Lung (tissue), 12 donors: ENCODE measurements around the gene CBLC. TPM values are rescaled to one million over a fixed set of nuclear protein-coding genes. Genes with fewer than 3 reads are reported as not detected.

ENCODE experiments used
- ATAC-seq: fragments of 200-7000 bp; cut with Tn5 transposase; one replicate; pipeline ENCODE4 v1.9.1; 2020; ENCODE audit warnings: moderate number of reproducible peaks; ENCODE audit not compliant: insufficient read depth, low FRiP score
- DNase-seq, 3 donors: peaks; one replicate each; pipeline ENCODE4 v3.0.0-alpha.2; 2013 to 2017
- H3K27ac ChIP-seq, 2 donors: one replicate each; pipeline ENCODE4 v1.5.1; 2013; ENCODE audit warnings: mild to moderate bottlenecking in 2 of 2, moderate library complexity in 2 of 2, control low read depth in 1 of 2, inconsistent platforms in 1 of 2, low read depth in 1 of 2, low read length in 1 of 2
- H3K27me3 ChIP-seq, 3 donors: one replicate each; pipeline ENCODE4 v1.5.1; 2013; ENCODE audit warnings: low read length in 2 of 3; ENCODE audit not compliant: control insufficient read depth in 3 of 3, insufficient read depth in 3 of 3
- H3K36me3 ChIP-seq, 4 donors: one replicate each; pipeline ENCODE4 v1.5.1; 2013; ENCODE audit warnings: low read length in 4 of 4, mild to moderate bottlenecking in 1 of 4, moderate library complexity in 1 of 4; ENCODE audit not compliant: control insufficient read depth in 4 of 4, insufficient read depth in 4 of 4
- H3K4me1 ChIP-seq, 5 donors: one replicate each; pipeline ENCODE4 v1.5.1; 2013; ENCODE audit warnings: low read length in 5 of 5, mild to moderate bottlenecking in 2 of 5, moderate library complexity in 1 of 5; ENCODE audit not compliant: control insufficient read depth in 5 of 5, insufficient read depth in 5 of 5
- H3K4me3 ChIP-seq: one replicate; pipeline ENCODE4 v1.5.1; 2013; ENCODE audit warnings: mild to moderate bottlenecking, control low read depth, moderate library complexity
- H3K9ac ChIP-seq, 2 donors: one replicate each; pipeline ENCODE4 v1.5.1; 2013; ENCODE audit warnings: low read length in 2 of 2, control low read depth in 1 of 2; ENCODE audit not compliant: insufficient read depth in 1 of 2
- H3K9me3 ChIP-seq, 4 donors: one replicate each; pipeline ENCODE4 v1.5.1; 2013; ENCODE audit warnings: low read length in 3 of 4, mild to moderate bottlenecking in 1 of 4, moderate library complexity in 1 of 4; ENCODE audit not compliant: control insufficient read depth in 4 of 4, insufficient read depth in 3 of 4
- WGBS, 2 donors: extraction: QIAGEN DNeasy Blood & Tissue Kit; methylation state at CpG; one replicate each; pipeline ENCODE4 v1.1.7; 2013; 5-methylcytosine and 5-hydroxymethylcytosine counted together
- polyA plus RNA-seq, 2 donors: library from polyadenylated mRNA; stranded (reverse); fragments of 200-250 nt; gene quantifications; one replicate each; pipeline ENCODE4 v1.2.1, GENCODE V29; 2013
- total RNA-seq, 2 donors: library from RNA; depleted of rRNA in 1 of 2; stranded (reverse); fragments of >200 nt in 1 of 2; gene quantifications; one replicate each; pipeline ENCODE4 v1.2.1, GENCODE V29; 2014 to 2021
- TF ChIP-seq, protein P1 (sequence below): IDR thresholded peaks from 2 replicates; pipeline ENCODE4 v1.5.1; 2012; ENCODE audit warnings: mild to moderate bottlenecking; ENCODE audit errors: control extremely low read depth, extremely low read depth
- donor health status: control.
- donor health status: control.
- donor health status: Bipolar disorder and iron deficiency.
- donor health status: healthy.
- donor health status: DM: yes; HTN: yes; CAD: no.

CBLC gene
- total and polyA plus RNA-seq, 4 donors, result 4.0 to 5.5 (median 5.1) TPM

GRCh38 chr19:44806291-44806690 lies 28.6 kb downstream of the CBLC start:
- WGBS, 2 donors, result 91% methylated on average over 7 of the region's 7 CpGs
- Histone ChIP-seq H3K27me3 (no peaks in the 10 kb centered on the region), H3K9ac (no peak overlapping the region), H3K9me3 (peaks cover 0 to 4% (median 0%) of the 10 kb centered on the region in 4 donors), H3K4me1 (peaks cover 0 to 27% (median 12%) of the 10 kb centered on the region in 5 donors), H3K4me3 (no peak overlapping the region), H3K27ac (no peak overlapping the region), H3K36me3 (peaks cover 0 to 2% (median 0%) of the 10 kb centered on the region in 4 donors)
- TF ChIP-seq, protein P1, sequence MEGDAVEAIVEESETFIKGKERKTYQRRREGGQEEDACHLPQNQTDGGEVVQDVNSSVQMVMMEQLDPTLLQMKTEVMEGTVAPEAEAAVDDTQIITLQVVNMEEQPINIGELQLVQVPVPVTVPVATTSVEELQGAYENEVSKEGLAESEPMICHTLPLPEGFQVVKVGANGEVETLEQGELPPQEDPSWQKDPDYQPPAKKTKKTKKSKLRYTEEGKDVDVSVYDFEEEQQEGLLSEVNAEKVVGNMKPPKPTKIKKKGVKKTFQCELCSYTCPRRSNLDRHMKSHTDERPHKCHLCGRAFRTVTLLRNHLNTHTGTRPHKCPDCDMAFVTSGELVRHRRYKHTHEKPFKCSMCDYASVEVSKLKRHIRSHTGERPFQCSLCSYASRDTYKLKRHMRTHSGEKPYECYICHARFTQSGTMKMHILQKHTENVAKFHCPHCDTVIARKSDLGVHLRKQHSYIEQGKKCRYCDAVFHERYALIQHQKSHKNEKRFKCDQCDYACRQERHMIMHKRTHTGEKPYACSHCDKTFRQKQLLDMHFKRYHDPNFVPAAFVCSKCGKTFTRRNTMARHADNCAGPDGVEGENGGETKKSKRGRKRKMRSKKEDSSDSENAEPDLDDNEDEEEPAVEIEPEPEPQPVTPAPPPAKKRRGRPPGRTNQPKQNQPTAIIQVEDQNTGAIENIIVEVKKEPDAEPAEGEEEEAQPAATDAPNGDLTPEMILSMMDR, result no peak
- ATAC-seq, result no peak
- DNase-seq, result no peak

DNA sequence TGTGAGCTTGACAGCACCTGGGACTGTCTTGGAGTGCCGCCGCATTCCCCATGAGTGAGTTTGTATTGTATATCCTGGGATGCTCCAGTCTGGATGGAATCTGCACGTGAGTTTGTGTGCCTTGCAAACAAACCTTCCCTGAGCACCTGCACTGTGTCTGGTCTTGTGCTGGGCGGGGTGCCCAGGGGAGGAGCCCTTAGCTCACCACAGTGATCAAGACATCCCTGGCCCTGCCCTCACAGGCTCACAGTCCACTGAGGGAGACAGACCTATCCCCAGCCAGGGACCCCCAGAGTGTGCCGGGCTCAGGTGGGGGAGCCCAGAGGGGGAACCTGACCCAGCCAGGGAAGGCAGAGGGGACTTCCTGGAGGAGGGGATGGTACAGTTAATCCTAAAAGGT lies 29.5 kb downstream of the CBLC start:
- ATAC-seq (no peak), DNase-seq (no peak)
- H3K9ac ChIP-seq, result no peak overlapping the region
- WGBS, 2 donors, result 66 to 78% methylated on average over 5 of the region's 5 CpGs
- H3K27me3 ChIP-seq, result no peaks in the 10 kb centered on the region
- no peak overlapping the region for H3K4me3 ChIP-seq
- TF ChIP-seq, protein P1, result no peak
- H3K36me3 ChIP-seq, result peaks cover 0 to 4% (median 1%) of the 10 kb centered on the region in 4 donors
- peaks cover 0 to 27% (median 12%) of the 10 kb centered on the region in 5 donors for H3K4me1 ChIP-seq
- H3K27ac ChIP-seq, result peak overlapping the region in 1 of 2 donors; percentile 94
- peaks cover 0 to 4% (median 0%) of the 10 kb centered on the region in 4 donors for H3K9me3 ChIP-seq

GRCh38 chr19:44807652-44808462 lies 30.2 kb downstream of the CBLC start:
- Histone ChIP-seq H3K9ac (no peak overlapping the region), H3K4me3 (no peak overlapping the region), H3K36me3 (peaks cover 0 to 5% (median 1%) of the 10 kb centered on the region in 4 donors), H3K4me1 (peaks cover 0 to 27% (median 12%) of the 10 kb centered on the region in 5 donors), H3K27me3 (no peaks in the 10 kb centered on the region), H3K9me3 (peaks cover 0 to 4% (median 0%) of the 10 kb centered on the region in 4 donors), H3K27ac (peak overlapping the region in 1 of 2 donors; percentile 94)
- DNase-seq, result peak; percentile 75 to 82 (median 80)
- ATAC-seq, result peak; percentile 86
- TF ChIP-seq, protein P1, result no peak
- 21 to 23% methylated on average over 14 of the region's 14 CpGs for WGBS, 2 donors
